ENCODE measurements around the gene MGME1.
"Not testable (repeated sequence)": the region's sequence is repeated elsewhere in the genome, so short reads cannot be mapped to it uniquely, and the experiment has no call there.

Gene MGME1

GRCh38 chr20:17960400-17960885 is 8.4 kb upstream of the MGME1 start:
- DNase-seq = not testable (repeated sequence)

GRCh38 chr20:17960927-17961586 is 7.8 kb upstream of the MGME1 start:
- DNase-seq = no peak

GRCh38 chr20:17961587-17961940 is 7.3 kb upstream of the MGME1 start:
- no peak for DNase-seq

- DNase-seq = no peak
Measured at GRCh38 chr20:17963114-17963897, 5.5 kb upstream of the MGME1 start.

- no peak for DNase-seq
Measured at GRCh38 chr20:17964073-17964472, 4.7 kb upstream of the MGME1 start.

- no peak for DNase-seq
Measured at GRCh38 chr20:17964632-17965031, 4.2 kb upstream of the MGME1 start.

GRCh38 chr20:17965042-17965697 is 3.6 kb upstream of the MGME1 start:
- no peak for DNase-seq

GRCh38 chr20:17966432-17967310 is 2.1 kb upstream of the MGME1 start:
- DNase-seq = no peak

GRCh38 chr20:17967521-17968365 is 1.1 kb upstream of the MGME1 start:
- DNase-seq = no peak

GRCh38 chr20:17969278-17969883 is 563 bp downstream of the MGME1 start:
- DNase-seq = peak; percentile 5

- no peak for DNase-seq
Measured at GRCh38 chr20:17969884-17970409, 1.1 kb downstream of the MGME1 start.

- DNase-seq = no peak
Measured at GRCh38 chr20:17971300-17972013, 2.6 kb downstream of the MGME1 start.

- DNase-seq = no peak
Measured at GRCh38 chr20:17972121-17972520, 3.3 kb downstream of the MGME1 start.

- DNase-seq = no peak
Measured at GRCh38 chr20:17976305-17976704, 7.5 kb downstream of the MGME1 start.

- no peak for DNase-seq
Measured at GRCh38 chr20:17985388-17986018, 16.7 kb downstream of the MGME1 start.

GRCh38 chr20:17987988-17988387 is 19.2 kb downstream of the MGME1 start:
- DNase-seq = no peak

GRCh38 chr20:17990278-17990972 is 21.6 kb downstream of the MGME1 start:
- no peak for DNase-seq

- DNase-seq = no peak
Measured at GRCh38 chr20:17992224-17992637, 23.4 kb downstream of the MGME1 start.

GRCh38 chr20:17992847-17993513 is 24.2 kb downstream of the MGME1 start:
- no peak for DNase-seq

Measured in effector CD8-positive, alpha-beta T cell (primary cell).